NCI-H2196 (cell line): ENCODE measurements around the gene ALCAM.
A peak's percentile ranks its signal among the peaks of the same experiment; 100 is the strongest.

ENCODE experiments used
- DNase-seq: peaks from one replicate; lab custom pipeline; 2025; ENCODE audit not compliant: unreplicated experiment; lab: John Stamatoyannopoulos, UW

Gene ALCAM

DNA sequence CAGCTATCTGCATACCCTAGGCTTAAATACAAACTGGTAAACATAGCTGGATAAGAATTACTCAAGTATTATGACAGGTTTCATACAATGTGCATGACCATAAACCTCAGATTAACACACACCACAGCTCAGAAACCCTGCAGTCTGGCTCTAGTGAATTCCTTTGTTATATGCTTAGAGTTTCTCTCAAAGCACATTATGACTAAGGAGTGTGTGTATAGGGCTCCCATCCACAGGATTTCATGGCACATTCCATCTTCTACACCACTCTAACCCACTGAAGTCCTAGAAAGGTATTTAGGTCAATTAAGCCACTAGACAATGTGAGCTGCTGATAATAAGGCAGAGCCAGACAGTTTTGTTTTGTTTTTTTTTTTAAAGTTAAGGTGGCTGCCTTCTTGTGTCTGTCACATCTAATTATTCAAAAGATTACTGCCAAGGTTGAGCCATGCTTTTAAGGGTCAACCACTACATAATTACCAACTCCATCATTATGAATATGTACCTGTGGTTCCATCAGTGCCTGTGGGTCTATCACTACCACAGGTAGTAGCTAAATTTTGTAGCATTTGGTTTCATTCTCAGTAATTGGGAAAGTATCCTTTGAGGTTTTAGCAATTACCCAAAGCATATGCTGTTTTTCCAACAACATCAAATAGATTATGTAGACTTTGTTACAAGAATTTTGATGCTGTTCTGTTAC is 107.0 kb downstream of the ALCAM start:
- DNase-seq, result no peak

- DNase-seq, result no peak
These were observed 114.1 kb downstream of the ALCAM start for GRCh38 chr3:105480768-105481167.

GRCh38 chr3:105483476-105483875 is 116.8 kb downstream of the ALCAM start:
- DNase-seq, result no peak

- no peak for DNase-seq
These were observed 123.3 kb downstream of the ALCAM start for GRCh38 chr3:105490045-105490444.

- no peak for DNase-seq
These were observed 126.7 kb downstream of the ALCAM start for GRCh38 chr3:105493305-105493892.

GRCh38 chr3:105495021-105495420 is 128.3 kb downstream of the ALCAM start:
- no peak for DNase-seq

DNA sequence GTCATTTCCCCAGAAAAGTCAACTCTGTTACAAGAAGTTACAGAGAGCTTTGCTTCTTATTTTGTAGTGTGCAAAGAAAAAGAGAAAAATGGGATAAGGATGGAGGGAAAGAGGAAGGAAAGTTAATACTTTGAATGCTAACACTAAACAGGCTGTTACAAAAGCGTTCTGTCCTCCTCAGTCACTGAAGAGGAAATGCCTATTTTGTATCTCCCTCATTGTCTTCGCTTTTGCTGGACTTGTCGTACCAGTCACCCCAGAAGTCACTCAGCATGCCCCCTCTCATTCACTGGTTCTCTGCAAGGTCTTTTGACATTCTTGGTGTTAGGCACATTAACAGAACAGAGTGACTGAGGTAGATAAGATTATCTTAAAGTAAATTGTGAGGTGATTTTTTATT is 129.6 kb downstream of the ALCAM start:
- DNase-seq, result no peak

DNA sequence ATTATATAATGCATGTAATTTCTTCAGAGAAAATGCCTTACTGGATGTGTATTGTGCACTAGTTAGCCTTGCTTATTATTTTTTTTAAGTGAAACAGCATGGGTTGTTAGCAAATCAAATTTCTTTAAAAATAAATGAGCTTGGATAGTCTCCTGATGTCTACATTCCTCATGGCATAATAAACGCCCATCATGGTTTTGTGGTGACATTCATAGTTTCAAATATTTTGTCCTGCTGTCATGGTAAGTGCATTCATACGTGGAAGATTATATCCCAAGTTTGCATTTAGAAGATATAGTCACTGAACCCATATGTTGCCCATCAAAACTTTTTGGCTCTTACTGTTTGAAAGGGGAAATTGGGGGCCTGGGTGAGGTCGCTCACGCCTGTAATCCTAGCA is 130.7 kb downstream of the ALCAM start:
- DNase-seq, result no peak

DNA sequence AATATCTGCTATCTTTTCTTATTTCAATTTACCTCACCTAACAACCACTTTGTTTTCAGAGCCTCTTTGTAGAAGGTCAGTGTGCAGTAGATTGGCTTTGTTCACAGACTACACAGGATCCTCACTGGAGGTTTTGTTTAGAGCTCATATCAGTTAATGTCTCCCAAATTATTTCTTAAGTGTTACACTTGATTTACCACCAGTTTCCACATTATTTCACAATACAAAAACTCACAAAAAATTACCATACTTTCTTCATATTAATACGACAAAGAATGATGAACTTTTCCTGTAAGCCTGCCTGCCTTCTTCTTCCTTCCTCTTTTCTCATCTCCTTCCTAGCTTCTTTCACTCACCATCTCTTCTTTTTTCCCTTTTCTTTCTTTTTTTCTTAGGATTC is 133.3 kb downstream of the ALCAM start:
- DNase-seq, result no peak

DNA sequence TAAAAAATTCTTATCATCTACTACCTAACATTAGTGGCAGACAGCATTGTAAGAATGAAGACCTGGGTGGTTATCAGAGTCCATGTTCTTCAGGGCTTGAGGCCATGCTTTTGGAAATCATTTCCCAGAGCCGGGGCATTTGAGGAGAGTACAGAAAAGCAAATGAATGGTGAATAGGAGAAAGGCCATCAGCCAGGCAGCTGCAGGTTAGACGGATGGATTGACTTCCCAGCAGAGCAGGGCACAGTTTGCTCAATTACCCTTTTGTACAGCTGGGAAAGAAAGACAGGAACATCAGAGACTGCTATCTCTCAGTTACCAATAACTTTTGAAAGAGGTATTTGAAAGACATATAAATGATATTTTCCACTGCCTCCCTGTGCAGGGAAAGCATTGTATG is 135.6 kb downstream of the ALCAM start:
- DNase-seq, result no peak

GRCh38 chr3:105503191-105503593 is 136.5 kb downstream of the ALCAM start:
- no peak for DNase-seq

DNA sequence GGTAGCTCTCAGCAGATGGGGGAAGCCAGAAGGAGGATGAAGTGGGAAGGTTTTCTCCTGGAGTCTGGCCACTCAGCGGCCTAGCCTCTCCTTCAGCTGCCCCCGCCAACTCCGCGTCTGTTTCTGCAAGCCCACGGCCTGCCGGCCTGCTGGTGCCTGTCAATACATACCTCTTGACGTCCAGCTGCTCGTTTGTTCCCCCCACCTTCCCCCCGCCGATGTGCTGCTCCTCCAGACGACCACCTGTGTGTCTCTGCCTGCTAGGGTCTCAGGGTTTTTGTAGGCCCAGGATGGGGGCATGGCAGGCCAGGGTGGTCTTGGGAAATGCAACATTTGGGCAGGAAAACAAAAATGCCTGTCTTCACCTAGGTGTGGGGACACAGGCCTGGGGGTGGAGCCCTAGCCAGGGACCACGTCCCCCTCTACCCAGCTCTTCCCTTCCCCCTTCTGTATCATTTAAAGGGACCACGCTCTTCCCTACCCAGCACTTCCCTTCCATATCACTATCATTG is 137.8 kb downstream of the ALCAM start:
- no peak for DNase-seq

DNA sequence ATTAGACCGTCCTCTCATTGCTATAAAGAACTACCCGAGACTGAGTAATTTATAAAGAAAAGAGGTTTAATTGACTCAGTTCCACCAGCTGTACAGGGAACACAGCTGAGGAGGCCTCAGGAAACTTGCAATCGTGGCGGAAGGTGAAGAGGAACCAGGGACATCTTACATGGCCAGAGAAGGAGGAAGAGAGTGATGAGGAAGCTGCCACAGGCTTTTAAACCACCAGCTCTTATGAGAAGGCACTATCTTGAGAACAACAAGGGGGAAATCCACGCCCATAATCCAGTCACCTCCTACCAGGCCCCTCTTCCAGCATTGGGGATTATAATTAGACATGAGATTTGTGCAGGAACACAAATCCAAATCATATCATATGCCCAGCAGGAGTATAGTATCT is 138.5 kb downstream of the ALCAM start:
- no peak for DNase-seq

GRCh38 chr3:105511031-105511430 is 144.3 kb downstream of the ALCAM start:
- DNase-seq, result no peak

GRCh38 chr3:105512061-105512460 is 145.4 kb downstream of the ALCAM start:
- DNase-seq, result no peak

- no peak for DNase-seq
These were observed 146.3 kb downstream of the ALCAM start for GRCh38 chr3:105513042-105513441.

DNA sequence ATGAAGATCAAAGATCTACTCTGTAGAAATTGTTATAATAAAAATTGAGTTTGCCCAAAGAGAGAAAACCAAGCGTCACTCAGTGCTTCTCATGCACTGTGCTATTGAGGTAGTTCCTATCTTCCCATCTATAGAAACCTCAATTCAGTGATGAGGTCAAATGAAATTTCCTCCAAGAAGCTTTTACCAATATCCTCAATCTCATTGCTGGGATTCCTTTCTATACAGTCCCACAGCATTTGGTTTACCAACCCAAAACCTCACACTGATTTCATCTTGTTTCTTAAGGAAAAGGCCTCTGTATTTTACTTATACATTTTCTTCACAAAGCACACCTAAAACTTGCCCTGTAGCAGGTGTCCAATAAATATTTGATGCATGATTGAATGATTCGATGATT is 147.2 kb downstream of the ALCAM start:
- no peak for DNase-seq

- no peak for DNase-seq
These were observed 148.7 kb downstream of the ALCAM start for GRCh38 chr3:105515372-105515771.

- DNase-seq, result no peak
These were observed 150.3 kb downstream of the ALCAM start for GRCh38 chr3:105516972-105517371.

DNA sequence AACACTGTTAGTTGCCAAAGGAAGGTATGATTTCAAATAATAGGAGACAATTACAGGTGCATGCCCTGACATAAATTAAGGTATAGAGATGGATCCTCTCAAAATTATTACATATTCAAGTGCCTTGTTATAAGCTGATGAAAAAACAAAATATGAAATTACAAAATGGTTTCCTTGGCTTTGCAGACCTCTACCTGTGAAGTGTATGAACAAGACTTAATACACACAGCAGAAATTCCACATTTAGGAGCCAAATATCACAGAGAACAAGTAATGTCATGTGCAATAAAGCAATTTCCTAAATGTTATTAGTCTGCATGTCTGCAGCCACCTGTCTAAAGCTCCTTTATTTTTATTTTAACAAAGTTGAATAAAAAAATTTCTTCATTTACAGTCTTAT is 151.5 kb downstream of the ALCAM start:
- DNase-seq, result no peak

GRCh38 chr3:105518806-105519418 is 152.2 kb downstream of the ALCAM start:
- peak; percentile 74 for DNase-seq

- DNase-seq, result no peak
These were observed 155.1 kb downstream of the ALCAM start for GRCh38 chr3:105521770-105522169.
